Hepatocyte (in vitro differentiated cells): ENCODE data around the gene CEP85L. TPM values are rescaled to one million over a fixed set of nuclear protein-coding genes. Genes with fewer than 3 reads are reported as not detected.

Experiments used
- DNase-seq: peaks from one replicate; pipeline ENCODE4 v3.0.0-alpha.2; 2016; ENCODE audit warnings: low spot score
- H2AFZ ChIP-seq: fragments of 200-600 bp; sonication (generic); 2 replicates; pipeline ENCODE4 v1.6.0; 2016; ENCODE audit warnings: antibody characterized with exemption, mild to moderate bottlenecking
- H3K27ac ChIP-seq: fragments of 200-600 bp; sonication (generic); 2 replicates; pipeline ENCODE4 v1.5.1; 2016; ENCODE audit warnings: mild to moderate bottlenecking
- H3K27me3 ChIP-seq: fragments of 200-600 bp; sonication (generic); 2 replicates; pipeline ENCODE4 v1.6.1; 2016
- H3K36me3 ChIP-seq: fragments of 200-600 bp; sonication (generic); replicated peaks from 2 replicates; pipeline ENCODE4 v1.5.1; 2016; ENCODE audit warnings: low read depth; ENCODE audit not compliant: insufficient read depth
- H3K4me1 ChIP-seq: fragments of 200-600 bp; sonication (generic); 2 replicates; pipeline ENCODE4 v1.5.1; 2016; ENCODE audit warnings: mild to moderate bottlenecking, moderate library complexity; ENCODE audit not compliant: insufficient read depth
- H3K4me2 ChIP-seq: fragments of 200-600 bp; sonication (generic); 2 replicates; pipeline ENCODE4 v1.6.0; 2016
- H3K4me3 ChIP-seq: fragments of 200-600 bp; sonication (generic); 2 replicates; pipeline ENCODE4 v1.5.1; 2016; ENCODE audit warnings: mild to moderate bottlenecking
- H3K79me2 ChIP-seq: fragments of 200-600 bp; sonication (generic); 2 replicates; pipeline ENCODE4 v1.6.0; 2017; ENCODE audit warnings: mild to moderate bottlenecking
- H3K9me2 ChIP-seq: fragments of 200-600 bp; sonication (generic); replicated peaks from 2 replicates; pipeline ENCODE4 v1.6.0; 2017; ENCODE audit warnings: mild to moderate bottlenecking; ENCODE audit not compliant: insufficient read depth
- H3K9me3 ChIP-seq: fragments of 200-600 bp; sonication (generic); 2 replicates; pipeline ENCODE4 v1.5.1; 2016; ENCODE audit warnings: low read depth, mild to moderate bottlenecking
- H4K20me1 ChIP-seq: fragments of 200-600 bp; sonication (generic); 2 replicates; pipeline ENCODE4 v1.6.0; 2016; ENCODE audit warnings: mild to moderate bottlenecking; ENCODE audit not compliant: insufficient read depth, poor library complexity, severe bottlenecking
- EZH2 ChIP-seq: fragments of 200-600 bp; sonication (generic); IDR thresholded peaks from 2 replicates; pipeline ENCODE4 v1.6.1; 2016; ENCODE audit warnings: antibody characterized with exemption, mild to moderate bottlenecking, borderline replicate concordance
- EZH2phosphoT487 ChIP-seq: fragments of 200-600 bp; sonication (generic); IDR thresholded peaks from one replicate; pipeline ENCODE4 v1.6.1; 2018; ENCODE audit warnings: antibody characterized with exemption, mild to moderate bottlenecking, low read depth, moderate library complexity; ENCODE audit not compliant: unreplicated experiment, severe bottlenecking
- WGBS: methylation state at CpG from one replicate; pipeline ENCODE4 v1.1.6; 2016; ENCODE audit warnings: low lambda C conversion rate; ENCODE audit errors: missing lambda C conversion rate; 5-methylcytosine and 5-hydroxymethylcytosine counted together
- polyA plus RNA-seq: library from polyadenylated mRNA; unstranded; fragments of >200 nt; fragmentation: Nextera tagmentation; extraction: Ambion mirVana; gene quantifications from 2 replicates; pipeline ENCODE4 v1.2.1, GENCODE V29; 2016
- total RNA-seq: library from RNA; depleted of rRNA; stranded (reverse); fragments of >200 nt; gene quantifications from 2 replicates; pipeline ENCODE4 v1.2.3, GENCODE V29; 2014
- TF ChIP-seq, protein P1 (sequence below): fragments of 200-600 bp; sonication (generic); IDR thresholded peaks from 2 replicates; pipeline ENCODE4 v1.5.1; 2016; ENCODE audit warnings: antibody characterized with exemption, mild to moderate bottlenecking; ENCODE audit not compliant: poor library complexity

CEP85L gene
- total and polyA plus RNA-seq, 2 experiments from 2014 or later, result 17.8 to 38.5 TPM

DNA sequence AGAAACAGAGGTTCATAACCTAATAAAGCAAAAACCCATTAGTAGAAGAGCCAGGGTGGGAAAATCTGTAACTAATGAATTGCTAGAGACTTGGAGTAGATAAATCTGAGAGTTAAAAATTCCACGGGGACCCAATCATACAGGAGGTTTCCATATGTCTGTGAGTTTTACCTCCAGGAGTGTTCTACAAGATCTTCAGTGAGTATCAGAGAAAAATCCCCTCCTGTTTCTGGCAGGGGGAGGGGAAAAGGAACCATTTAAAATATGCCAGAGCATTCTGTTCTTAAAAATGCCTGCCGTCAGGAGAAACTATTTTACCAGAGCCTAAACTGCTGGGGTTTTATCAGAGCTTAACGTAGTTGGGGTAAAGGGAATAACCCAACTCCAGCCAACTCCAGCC is 157.3 kb downstream of the CEP85L start:
- DNase-seq, result no peak
- H4K20me1 ChIP-seq, result no peaks in the 10 kb centered on the region
- no peaks in the 10 kb centered on the region for H3K4me1 ChIP-seq
- H3K27me3 ChIP-seq, result no peaks in the 10 kb centered on the region
- no peak overlapping the region for H3K4me3 ChIP-seq
- no peaks in the 10 kb centered on the region for H3K9me2 ChIP-seq
- H3K9me3 ChIP-seq, result peaks cover 5% of the 10 kb centered on the region
- H3K36me3 ChIP-seq, result peaks cover 4% of the 10 kb centered on the region
- TF ChIP-seq EZH2phosphoT487, result no peak
- TF ChIP-seq, protein P1, sequence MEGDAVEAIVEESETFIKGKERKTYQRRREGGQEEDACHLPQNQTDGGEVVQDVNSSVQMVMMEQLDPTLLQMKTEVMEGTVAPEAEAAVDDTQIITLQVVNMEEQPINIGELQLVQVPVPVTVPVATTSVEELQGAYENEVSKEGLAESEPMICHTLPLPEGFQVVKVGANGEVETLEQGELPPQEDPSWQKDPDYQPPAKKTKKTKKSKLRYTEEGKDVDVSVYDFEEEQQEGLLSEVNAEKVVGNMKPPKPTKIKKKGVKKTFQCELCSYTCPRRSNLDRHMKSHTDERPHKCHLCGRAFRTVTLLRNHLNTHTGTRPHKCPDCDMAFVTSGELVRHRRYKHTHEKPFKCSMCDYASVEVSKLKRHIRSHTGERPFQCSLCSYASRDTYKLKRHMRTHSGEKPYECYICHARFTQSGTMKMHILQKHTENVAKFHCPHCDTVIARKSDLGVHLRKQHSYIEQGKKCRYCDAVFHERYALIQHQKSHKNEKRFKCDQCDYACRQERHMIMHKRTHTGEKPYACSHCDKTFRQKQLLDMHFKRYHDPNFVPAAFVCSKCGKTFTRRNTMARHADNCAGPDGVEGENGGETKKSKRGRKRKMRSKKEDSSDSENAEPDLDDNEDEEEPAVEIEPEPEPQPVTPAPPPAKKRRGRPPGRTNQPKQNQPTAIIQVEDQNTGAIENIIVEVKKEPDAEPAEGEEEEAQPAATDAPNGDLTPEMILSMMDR, result no peak
- no peak for TF ChIP-seq EZH2
- H3K4me2 ChIP-seq, result no peak overlapping the region
- 62% methylated on average over 3 of the region's 3 CpGs for WGBS
- peaks cover 5% of the 10 kb centered on the region for H3K79me2 ChIP-seq
- no peak overlapping the region for H2AFZ ChIP-seq
- no peak overlapping the region for H3K27ac ChIP-seq

DNA sequence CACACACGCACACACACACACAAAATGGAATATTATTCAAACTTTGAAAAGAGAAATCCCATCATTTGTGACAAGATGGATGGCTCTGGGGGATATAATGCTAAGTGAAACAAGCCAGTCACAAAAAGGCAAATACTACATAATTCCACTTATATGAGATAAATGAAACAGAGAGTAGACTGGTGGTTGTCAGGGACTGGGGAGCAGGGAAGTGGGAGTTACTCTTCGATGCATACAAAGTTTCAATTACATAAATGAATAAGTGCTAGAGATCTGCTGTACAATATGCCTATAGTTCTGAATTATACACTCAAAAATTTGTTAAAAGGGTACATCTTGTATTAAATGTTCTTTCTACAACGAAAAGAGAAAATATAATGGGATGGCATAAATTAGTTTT is 161.4 kb downstream of the CEP85L start:
- H3K4me3 ChIP-seq, result no peak overlapping the region
- no peaks in the 10 kb centered on the region for H3K9me2 ChIP-seq
- WGBS, result 98% methylated on average over 3 of the region's 3 CpGs
- no peak overlapping the region for H3K27ac ChIP-seq
- no peak overlapping the region for H3K4me2 ChIP-seq
- H3K27me3 ChIP-seq, result no peaks in the 10 kb centered on the region
- no peaks in the 10 kb centered on the region for H4K20me1 ChIP-seq
- H3K9me3 ChIP-seq, result peaks cover 12% of the 10 kb centered on the region
- H3K36me3 ChIP-seq, result peaks cover 4% of the 10 kb centered on the region
- TF ChIP-seq, protein P1, result no peak
- no peak for TF ChIP-seq EZH2phosphoT487
- no peak for TF ChIP-seq EZH2
- no peak for DNase-seq
- no peaks in the 10 kb centered on the region for H3K4me1 ChIP-seq
- H2AFZ ChIP-seq, result no peak overlapping the region
- H3K79me2 ChIP-seq, result no peaks in the 10 kb centered on the region

DNA sequence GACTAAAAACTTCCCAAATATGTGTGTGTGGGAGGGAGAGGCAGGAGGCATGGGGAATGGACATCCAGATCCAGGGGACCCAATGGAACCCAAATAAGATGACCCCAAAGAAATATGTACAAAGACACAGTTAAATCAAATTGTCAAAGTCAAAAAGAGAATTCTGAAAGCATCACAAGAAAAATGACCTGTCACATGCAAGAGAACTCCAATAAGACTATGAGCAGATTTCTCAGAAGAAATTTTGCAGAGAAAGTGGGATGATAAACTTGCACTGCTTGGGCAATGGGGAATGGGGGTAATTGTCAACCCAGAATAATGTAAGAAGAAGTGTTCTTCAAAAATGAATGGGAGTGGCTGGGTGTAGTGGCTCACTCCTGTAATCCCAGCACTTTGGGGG is 162.8 kb downstream of the CEP85L start:
- H3K9me2 ChIP-seq, result no peaks in the 10 kb centered on the region
- H3K27ac ChIP-seq, result no peak overlapping the region
- H3K4me3 ChIP-seq, result no peak overlapping the region
- H3K4me2 ChIP-seq, result no peak overlapping the region
- H2AFZ ChIP-seq, result no peak overlapping the region
- H3K36me3 ChIP-seq, result peaks cover 4% of the 10 kb centered on the region
- no peaks in the 10 kb centered on the region for H3K79me2 ChIP-seq
- no peak for DNase-seq
- no peaks in the 10 kb centered on the region for H3K27me3 ChIP-seq
- TF ChIP-seq, protein P1, result no peak
- no peak for TF ChIP-seq EZH2phosphoT487
- no peak for TF ChIP-seq EZH2
- no peaks in the 10 kb centered on the region for H4K20me1 ChIP-seq
- H3K4me1 ChIP-seq, result no peaks in the 10 kb centered on the region
- peaks cover 12% of the 10 kb centered on the region for H3K9me3 ChIP-seq
